Measurements from ENCODE around the gene ACP3. TPM values are rescaled to one million over a fixed set of nuclear protein-coding genes. Genes with fewer than 3 reads are reported as not detected.

ACP3 gene
- 2.3 and 10.8 TPM in 2 replicates for total RNA-seq

GRCh38 chr3:132317229-132317948 is at the start of gene ACP3:
ACP3 (plus strand) TSS chr3:132317407; CDS start chr3:132317457, 50 bp downstream.
- TF ChIP-seq CTCF (IDR thresholded peaks at IDR 0.05; ENCODE audit: insufficient read depth, low read depth, low read length): no peak
- peak within 1 kb of the TSS; percentile 43 for H3K4me3 ChIP-seq (ENCODE audit: low read depth, low read length)
- peak; percentile 95 for DNase-seq (ENCODE audit: low read depth)

GRCh38 chr3:132268956-132269355 is 48.3 kb upstream of the ACP3 start:
- no peak overlapping the region for H3K4me3 ChIP-seq (ENCODE audit: low read depth, low read length)
- DNase-seq (ENCODE audit: low read depth): peak; percentile 48
- TF ChIP-seq CTCF (IDR thresholded peaks at IDR 0.05; ENCODE audit: insufficient read depth, low read depth, low read length): peak; percentile 67

- H3K4me3 ChIP-seq (ENCODE audit: low read depth, low read length): no peak overlapping the region
- DNase-seq (ENCODE audit: low read depth): no peak
- no peak for TF ChIP-seq CTCF (IDR thresholded peaks at IDR 0.05; ENCODE audit: insufficient read depth, low read depth, low read length)
Measured at GRCh38 chr3:132273036-132273435, 44.2 kb upstream of the ACP3 start.

GRCh38 chr3:132276228-132276906 is 40.8 kb upstream of the ACP3 start:
- DNase-seq (ENCODE audit: low read depth): no peak
- TF ChIP-seq CTCF (IDR thresholded peaks at IDR 0.05; ENCODE audit: insufficient read depth, low read depth, low read length): no peak
- no peak overlapping the region for H3K4me3 ChIP-seq (ENCODE audit: low read depth, low read length)

GRCh38 chr3:132279030-132279429 is 38.2 kb upstream of the ACP3 start:
- no peak overlapping the region for H3K4me3 ChIP-seq (ENCODE audit: low read depth, low read length)
- no peak for DNase-seq (ENCODE audit: low read depth)

GRCh38 chr3:132283440-132283839 is 33.8 kb upstream of the ACP3 start:
- no peak overlapping the region for H3K4me3 ChIP-seq (ENCODE audit: low read depth, low read length)
- DNase-seq (ENCODE audit: low read depth): peak; percentile 95
- TF ChIP-seq CTCF (IDR thresholded peaks at IDR 0.05; ENCODE audit: insufficient read depth, low read depth, low read length): no peak

More at GRCh38 chr3:132279030-132279429, 38.2 kb upstream of the ACP3 start:
- TF ChIP-seq CTCF (IDR thresholded peaks at IDR 0.05; ENCODE audit: insufficient read depth, low read depth, low read length): no peak

Data from fibroblast of villous mesenchyme (primary cell).